HG03097 (cell line): ENCODE measurements around the gene COBL.

Experiments used
- ATAC-seq: cut with Tn5 transposase; IDR thresholded peaks from one replicate; pipeline ENCODE4 v1.9.1; 2021; ENCODE audit not compliant: unreplicated experiment, low FRiP score

COBL gene

GRCh38 chr7:51031791-51032515 is 284.7 kb downstream of the COBL start:
- no peak for ATAC-seq

- ATAC-seq, result no peak
Measured at GRCh38 chr7:51031216-51031615, 285.4 kb downstream of the COBL start.

GRCh38 chr7:51029701-51030191 is 286.9 kb downstream of the COBL start:
- ATAC-seq, result no peak

- ATAC-seq, result no peak
Measured at GRCh38 chr7:51029131-51029530, 287.5 kb downstream of the COBL start.

GRCh38 chr7:51027935-51028830 is 288.4 kb downstream of the COBL start:
- no peak for ATAC-seq

GRCh38 chr7:51027106-51027934 is 289.3 kb downstream of the COBL start:
- ATAC-seq, result no peak

- no peak for ATAC-seq
Measured at GRCh38 chr7:51026341-51026740, 290.3 kb downstream of the COBL start.

- ATAC-seq, result no peak
Measured at GRCh38 chr7:51025668-51026067, 290.9 kb downstream of the COBL start.

- ATAC-seq, result no peak
Measured at GRCh38 chr7:51024867-51025266, 291.7 kb downstream of the COBL start.

- no peak for ATAC-seq
Measured at GRCh38 chr7:51023547-51023946, 293.1 kb downstream of the COBL start.

- no peak for ATAC-seq
Measured at GRCh38 chr7:51022821-51023220, 293.8 kb downstream of the COBL start.

GRCh38 chr7:51021906-51022570 is 294.6 kb downstream of the COBL start:
- ATAC-seq, result no peak

- no peak for ATAC-seq
Measured at GRCh38 chr7:51020944-51021343, 295.7 kb downstream of the COBL start.

GRCh38 chr7:51019891-51020870 is 296.4 kb downstream of the COBL start:
- no peak for ATAC-seq

GRCh38 chr7:51019191-51019844 is 297.3 kb downstream of the COBL start:
- no peak for ATAC-seq

- no peak for ATAC-seq
Measured at GRCh38 chr7:51017576-51018535, 298.8 kb downstream of the COBL start.

GRCh38 chr7:51016546-51016945 is 300.1 kb downstream of the COBL start:
- ATAC-seq, result no peak
